ENCODE data around the gene TTLL11. TPM values are rescaled to one million over a fixed set of nuclear protein-coding genes. Genes with fewer than 3 reads are reported as not detected.
A peak's percentile ranks its signal among the peaks of the same experiment; 100 is the strongest.

Gene TTLL11
- total and polyA plus RNA-seq, 2 of the 8 experiments (the other 6 are each of a cell fraction or from before 2014, with no cell fraction given), result 0.56 to 0.80 TPM

DNA sequence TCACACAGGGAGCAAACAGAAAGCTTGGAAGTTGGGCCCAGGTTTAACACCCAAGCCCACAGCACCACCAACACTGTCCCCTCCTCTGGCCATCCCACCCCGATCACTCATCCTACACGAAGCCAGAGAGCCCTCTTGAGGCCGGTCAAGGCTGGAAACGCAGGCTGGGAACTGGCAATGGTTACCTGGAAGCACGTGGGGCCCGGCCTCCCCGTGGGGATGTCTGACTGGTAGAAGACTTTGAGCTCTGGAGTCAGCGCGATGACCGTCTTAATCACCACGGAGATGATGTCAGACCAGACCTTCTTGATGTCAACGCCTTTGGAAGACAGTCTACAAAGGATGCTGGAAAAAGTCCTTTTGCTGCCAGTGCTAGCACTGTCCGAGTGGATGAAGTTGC, 104.1 kb downstream of the TTLL11 start:
- Histone ChIP-seq H3K9ac (replicated peaks in 1 of 4; ENCODE audit: extremely low read depth in 1 of 4, low read depth in 3 of 4, low read length in 3 of 4) (no peak overlapping the region), H3K14ac (ENCODE audit: insufficient read length) (no peak overlapping the region), H3K4me3 (ENCODE audit: extremely low read depth in 1 of 4, insufficient read depth in 2 of 4, low read depth in 3 of 4, low read length in 4 of 4) (no peak overlapping the region), H2BK5ac (ENCODE audit: low read depth, low read length) (no peak overlapping the region), H3K23me2 (ENCODE audit: low read depth, low read length) (no peaks in the 10 kb centered on the region), H3K27ac (ENCODE audit: low read depth, low read length) (no peak overlapping the region), H4K91ac (replicated peaks; ENCODE audit: insufficient read length, low read length) (no peak overlapping the region), H3K79me2 (ENCODE audit: control insufficient read depth in 1 of 2, insufficient read depth in 2 of 2, low read length in 2 of 2) (no peaks in the 10 kb centered on the region), H3K4me1 (replicated peaks in 1 of 4; ENCODE audit: control insufficient read depth in 3 of 4, insufficient read depth in 4 of 4, low read length in 3 of 4) (no peaks in the 10 kb centered on the region), H3K56ac (replicated peaks; ENCODE audit: insufficient read length, low read depth, low read length) (no peak overlapping the region), H2AFZ (ENCODE audit: low read length) (no peak overlapping the region), H3K36me3 (ENCODE audit: control insufficient read depth in 2 of 4, insufficient read depth in 4 of 4, low read length in 3 of 4) (no peaks in the 10 kb centered on the region), H4K8ac (ENCODE audit: extremely low read depth, insufficient read depth, low read length) (no peak overlapping the region), H2AK5ac (ENCODE audit: low read depth, low read length) (no peak overlapping the region), H3K79me1 (ENCODE audit: low read depth, low read length) (no peaks in the 10 kb centered on the region), H2BK20ac (ENCODE audit: low read length) (no peak overlapping the region), H2BK120ac (replicated peaks; ENCODE audit: low read depth, low read length) (no peak overlapping the region), H3K4ac (replicated peaks; ENCODE audit: insufficient read length, low read depth, low read length) (no peak overlapping the region), H3K4me2 (ENCODE audit: insufficient read depth in 1 of 2, low read depth in 2 of 2, low read length in 2 of 2) (no peak overlapping the region; a peak in 1 of 4 replicates), H3K18ac (ENCODE audit: extremely low read depth, low read length) (no peak overlapping the region), H2BK15ac (ENCODE audit: low read length) (no peak overlapping the region), H3K27me3 (replicated peaks in 1 of 4; ENCODE audit: control insufficient read depth in 3 of 4, extremely low read depth in 1 of 4, insufficient read depth in 3 of 4, low read length in 3 of 4) (no peaks in the 10 kb centered on the region; a peak in 2 of 7 replicates), H4K5ac (ENCODE audit: insufficient read length, low read depth, low read length) (no peak overlapping the region), H3K23ac (ENCODE audit: insufficient read length) (no peak overlapping the region), H4K20me1 (replicated peaks in 1 of 2; ENCODE audit: control insufficient read depth in 1 of 2, insufficient read depth in 2 of 2, low read length in 2 of 2) (no peaks in the 10 kb centered on the region), H2BK12ac (ENCODE audit: low read depth, low read length) (no peak overlapping the region), H3K9me3 (ENCODE audit: insufficient read depth in 2 of 2, low read depth in 1 of 2, low read length in 1 of 2) (no peaks in the 10 kb centered on the region)
- ChIA-PET POLR2A (ENCODE audit: partially characterized antibody) (interaction anchor here (0.6 kb wide), 1 partner anchor 9 kb away, joined by 3 read pairs; no protein-coding TSS in a partner anchor), CTCF (ENCODE audit: partially characterized antibody) (interaction anchor here (0.6 to 4.1 kb wide), 35 partner anchors 10 to 511 kb away, joined by 3 to 20 read pairs (median 4); no protein-coding TSS in a partner anchor)
- DNase-seq (ENCODE audit: low read depth in 1 of 2, low spot score in 2 of 2) (peak; percentile 33 to 75), FAIRE-seq (no peak)
- WGBS, 2 experiments (ENCODE audit: extremely low coverage in 1 of 2, insufficient coverage in 1 of 2, insufficient read length in 1 of 2, insufficient replicate concordance in 2 of 2, low coverage in 1 of 2, low lambda C conversion rate in 2 of 2, missing lambda C conversion rate in 1 of 2), result 43% methylated on average over 13 of the region's 13 CpGs; no CpG with 5 or more reads in 1 of the 2 experiments
- TF ChIP-seq SIN3A (conservative IDR thresholded peaks at IDR 0.05 in 1 of 2, IDR thresholded peaks at IDR 0.05 in 1 of 2; ENCODE audit: low read depth in 1 of 2, low read length in 2 of 2) (no peak), CBX8 (IDR thresholded peaks at IDR 0.05; ENCODE audit: borderline replicate concordance, low read depth, low read length) (no peak), KDM1A (IDR thresholded peaks at IDR 0.05; ENCODE audit: borderline replicate concordance, low read length) (no peak), HDAC2 (IDR thresholded peaks at IDR 0.05; ENCODE audit: borderline replicate concordance in 1 of 2, low read depth in 2 of 2, low read length in 2 of 2) (no peak), TCF12 (IDR thresholded peaks at IDR 0.05; ENCODE audit: low read depth, low read length) (no peak), JUND (IDR thresholded peaks at IDR 0.05; ENCODE audit: low read length) (no peak), POU5F1 (IDR thresholded peaks at IDR 0.05; ENCODE audit: low read depth, low read length) (no peak), SP2 (IDR thresholded peaks at IDR 0.05; ENCODE audit: low read length) (no peak), CREB1 (IDR thresholded peaks at IDR 0.05) (peak; percentile 56), RBBP5 (IDR thresholded peaks at IDR 0.05; ENCODE audit: borderline replicate concordance, low read depth, low read length) (no peak)
- TF ChIP-seq, protein P1, sequence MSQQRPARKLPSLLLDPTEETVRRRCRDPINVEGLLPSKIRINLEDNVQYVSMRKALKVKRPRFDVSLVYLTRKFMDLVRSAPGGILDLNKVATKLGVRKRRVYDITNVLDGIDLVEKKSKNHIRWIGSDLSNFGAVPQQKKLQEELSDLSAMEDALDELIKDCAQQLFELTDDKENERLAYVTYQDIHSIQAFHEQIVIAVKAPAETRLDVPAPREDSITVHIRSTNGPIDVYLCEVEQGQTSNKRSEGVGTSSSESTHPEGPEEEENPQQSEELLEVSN (IDR thresholded peaks at IDR 0.05), result peak; percentile 45
- TF ChIP-seq, protein P2, sequence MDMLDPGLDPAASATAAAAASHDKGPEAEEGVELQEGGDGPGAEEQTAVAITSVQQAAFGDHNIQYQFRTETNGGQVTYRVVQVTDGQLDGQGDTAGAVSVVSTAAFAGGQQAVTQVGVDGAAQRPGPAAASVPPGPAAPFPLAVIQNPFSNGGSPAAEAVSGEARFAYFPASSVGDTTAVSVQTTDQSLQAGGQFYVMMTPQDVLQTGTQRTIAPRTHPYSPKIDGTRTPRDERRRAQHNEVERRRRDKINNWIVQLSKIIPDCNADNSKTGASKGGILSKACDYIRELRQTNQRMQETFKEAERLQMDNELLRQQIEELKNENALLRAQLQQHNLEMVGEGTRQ (IDR thresholded peaks at IDR 0.05; ENCODE audit: low read length), result peak; percentile 63

Data from H1 (cell line).